Measurements from ENCODE around the gene ULBP3.
"Not testable (repeated sequence)": the region's sequence is repeated elsewhere in the genome, so short reads cannot be mapped to it uniquely, and the experiment has no call there.

ULBP3 gene

DNA sequence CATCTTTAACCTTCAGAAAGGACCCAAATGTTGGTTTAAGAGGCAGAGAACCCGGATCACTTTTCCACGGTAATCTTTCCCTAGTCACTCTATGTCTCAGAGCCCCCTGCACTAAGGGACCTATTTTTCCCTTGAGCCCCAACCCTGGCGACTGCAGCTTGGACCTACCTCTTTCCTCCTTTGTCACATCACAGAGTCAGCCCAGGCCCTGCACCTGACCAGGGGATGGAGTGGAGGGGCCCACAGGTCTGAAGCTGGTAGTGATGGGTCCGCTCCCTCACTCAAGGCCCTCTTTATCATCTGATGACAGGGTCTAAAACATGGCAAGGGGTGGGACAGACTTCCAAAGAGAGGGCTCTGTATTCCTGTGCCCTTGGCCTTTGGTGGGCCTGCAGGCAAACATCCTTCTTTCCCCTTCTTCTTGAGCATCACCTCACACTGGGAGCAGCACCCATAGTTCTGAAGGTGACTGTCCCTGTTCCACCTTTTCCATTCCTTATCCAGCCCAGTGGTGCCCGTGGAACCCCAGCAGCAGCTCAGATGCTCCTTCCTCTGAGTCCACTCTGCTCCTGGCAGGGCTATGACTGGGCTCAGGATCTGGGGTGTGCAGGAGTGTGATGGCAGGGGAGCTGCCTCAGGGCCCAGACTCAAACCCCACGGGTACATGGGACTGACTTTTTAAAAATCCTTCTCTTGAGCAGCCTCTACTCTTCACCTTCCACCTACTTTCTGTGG is 49.9 kb downstream of the ULBP3 start:
- H3F3A ChIP-seq (ENCODE audit: insufficient read depth), result no peaks in the 10 kb centered on the region
- H3K27ac ChIP-seq (ENCODE audit: low read depth, low read length), result no peak overlapping the region
- TF ChIP-seq, protein P1, sequence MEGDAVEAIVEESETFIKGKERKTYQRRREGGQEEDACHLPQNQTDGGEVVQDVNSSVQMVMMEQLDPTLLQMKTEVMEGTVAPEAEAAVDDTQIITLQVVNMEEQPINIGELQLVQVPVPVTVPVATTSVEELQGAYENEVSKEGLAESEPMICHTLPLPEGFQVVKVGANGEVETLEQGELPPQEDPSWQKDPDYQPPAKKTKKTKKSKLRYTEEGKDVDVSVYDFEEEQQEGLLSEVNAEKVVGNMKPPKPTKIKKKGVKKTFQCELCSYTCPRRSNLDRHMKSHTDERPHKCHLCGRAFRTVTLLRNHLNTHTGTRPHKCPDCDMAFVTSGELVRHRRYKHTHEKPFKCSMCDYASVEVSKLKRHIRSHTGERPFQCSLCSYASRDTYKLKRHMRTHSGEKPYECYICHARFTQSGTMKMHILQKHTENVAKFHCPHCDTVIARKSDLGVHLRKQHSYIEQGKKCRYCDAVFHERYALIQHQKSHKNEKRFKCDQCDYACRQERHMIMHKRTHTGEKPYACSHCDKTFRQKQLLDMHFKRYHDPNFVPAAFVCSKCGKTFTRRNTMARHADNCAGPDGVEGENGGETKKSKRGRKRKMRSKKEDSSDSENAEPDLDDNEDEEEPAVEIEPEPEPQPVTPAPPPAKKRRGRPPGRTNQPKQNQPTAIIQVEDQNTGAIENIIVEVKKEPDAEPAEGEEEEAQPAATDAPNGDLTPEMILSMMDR (IDR thresholded peaks at IDR 0.05; ENCODE audit: insufficient read depth, low read length, poor library complexity, severe bottlenecking), result no peak
- no peak for TF ChIP-seq EZH2phosphoT487 (conservative IDR thresholded peaks at IDR 0.05; ENCODE audit: low read length)
- H3K79me2 ChIP-seq (ENCODE audit: insufficient read depth, low read length), result no peaks in the 10 kb centered on the region
- no peak overlapping the region for H3K4me2 ChIP-seq (ENCODE audit: low read depth, low read length, poor library complexity, severe bottlenecking)
- no peaks in the 10 kb centered on the region for H3K27me3 ChIP-seq (ENCODE audit: low read length)
- no peaks in the 10 kb centered on the region for H3K36me3 ChIP-seq (ENCODE audit: low read length)
- no peak overlapping the region for H3K4me3 ChIP-seq (ENCODE audit: insufficient read depth, low read length, poor library complexity, severe bottlenecking)
- no peak overlapping the region for H3K9ac ChIP-seq (ENCODE audit: low read length)
- H4K20me1 ChIP-seq (ENCODE audit: low read depth, low read length), result no peaks in the 10 kb centered on the region
- H3K9me2 ChIP-seq (replicated peaks; ENCODE audit: insufficient read depth, low read length), result no peaks in the 10 kb centered on the region
- no peak overlapping the region for H2AFZ ChIP-seq (ENCODE audit: low read depth, low read length, severe bottlenecking)
- H3K9me3 ChIP-seq (ENCODE audit: insufficient read depth, low read length), result no peaks in the 10 kb centered on the region

DNA sequence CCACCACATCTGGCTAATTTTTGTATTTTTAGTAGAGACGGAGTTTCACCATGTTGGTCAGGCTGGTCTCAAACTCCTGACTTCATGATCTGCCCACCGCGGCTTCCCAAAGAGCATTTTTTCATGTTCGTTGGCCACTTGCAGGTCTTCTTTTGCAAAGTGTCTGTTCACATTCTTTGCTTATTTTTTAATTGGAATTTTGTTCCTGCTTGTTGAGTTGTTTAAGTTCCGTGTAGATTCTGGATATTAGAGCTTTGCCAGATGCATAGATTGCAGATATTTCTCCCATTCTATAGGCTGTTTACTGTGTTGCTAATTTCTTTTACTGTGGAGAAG is 51.8 kb downstream of the ULBP3 start:
- not testable (repeated sequence) for H3K9me2 ChIP-seq (replicated peaks; ENCODE audit: insufficient read depth, low read length); H2AFZ ChIP-seq (ENCODE audit: low read depth, low read length, severe bottlenecking); H3K27me3 ChIP-seq (ENCODE audit: low read length); H3K4me3 ChIP-seq (ENCODE audit: insufficient read depth, low read length, poor library complexity, severe bottlenecking); H3K79me2 ChIP-seq (ENCODE audit: insufficient read depth, low read length); H3K9ac ChIP-seq (ENCODE audit: low read length); H3F3A ChIP-seq (ENCODE audit: insufficient read depth); H3K27ac ChIP-seq (ENCODE audit: low read depth, low read length); H3K4me2 ChIP-seq (ENCODE audit: low read depth, low read length, poor library complexity, severe bottlenecking); H3K9me3 ChIP-seq (ENCODE audit: insufficient read depth, low read length); H4K20me1 ChIP-seq (ENCODE audit: low read depth, low read length); H3K36me3 ChIP-seq (ENCODE audit: low read length)

DNA sequence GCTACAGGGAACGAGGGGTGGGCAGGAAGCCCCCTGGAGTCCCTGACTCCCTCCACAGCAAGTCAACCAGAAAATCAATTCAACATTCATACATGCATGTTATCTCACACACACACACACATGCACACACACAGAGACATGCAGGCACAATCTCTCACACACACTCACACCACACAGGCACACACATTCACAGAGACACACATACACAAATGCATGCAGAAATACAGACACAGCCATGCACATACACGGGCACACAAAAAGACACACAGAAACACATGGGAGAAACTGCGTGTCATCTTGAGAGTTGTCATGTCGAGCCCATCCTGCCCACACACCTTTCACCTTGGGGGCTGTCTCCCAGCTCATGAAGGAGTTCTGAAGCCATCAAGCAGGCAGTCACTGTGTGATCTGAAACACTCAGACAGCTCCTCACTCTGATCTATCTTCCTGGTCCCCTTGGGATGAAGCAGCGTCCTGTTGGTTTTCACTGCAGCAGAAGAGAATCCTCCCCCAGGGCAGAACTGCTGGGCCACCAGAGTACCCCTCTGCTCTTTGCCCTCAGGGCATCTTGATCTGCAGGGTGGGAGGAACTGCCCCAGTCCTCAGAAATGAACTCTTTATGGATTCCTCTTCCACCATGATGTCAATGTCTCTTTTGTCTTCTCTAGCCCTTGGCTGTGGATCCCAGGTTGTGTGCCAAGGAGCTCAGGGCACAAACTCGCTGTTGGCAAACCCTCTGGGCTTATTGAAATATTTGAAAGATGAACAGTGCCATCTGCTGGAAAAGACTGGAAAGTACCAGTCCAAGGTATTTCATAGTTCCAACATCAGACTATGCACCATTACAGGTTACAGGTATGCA is 52.4 kb downstream of the ULBP3 start:
- H3K27ac ChIP-seq (ENCODE audit: low read depth, low read length), result no peak overlapping the region
- H3K4me2 ChIP-seq (ENCODE audit: low read depth, low read length, poor library complexity, severe bottlenecking), result no peak overlapping the region
- H3K27me3 ChIP-seq (ENCODE audit: low read length), result no peaks in the 10 kb centered on the region
- H3K36me3 ChIP-seq (ENCODE audit: low read length), result no peaks in the 10 kb centered on the region
- H3K9ac ChIP-seq (ENCODE audit: low read length), result no peak overlapping the region
- no peaks in the 10 kb centered on the region for H4K20me1 ChIP-seq (ENCODE audit: low read depth, low read length)
- no peak overlapping the region for H2AFZ ChIP-seq (ENCODE audit: low read depth, low read length, severe bottlenecking)
- TF ChIP-seq, protein P1 (IDR thresholded peaks at IDR 0.05; ENCODE audit: insufficient read depth, low read length, poor library complexity, severe bottlenecking), result peak; percentile 19
- no peak for TF ChIP-seq EZH2phosphoT487 (conservative IDR thresholded peaks at IDR 0.05; ENCODE audit: low read length)
- no peaks in the 10 kb centered on the region for H3K9me2 ChIP-seq (replicated peaks; ENCODE audit: insufficient read depth, low read length)
- no peak overlapping the region for H3K4me3 ChIP-seq (ENCODE audit: insufficient read depth, low read length, poor library complexity, severe bottlenecking)
- no peaks in the 10 kb centered on the region for H3K9me3 ChIP-seq (ENCODE audit: insufficient read depth, low read length)
- H3F3A ChIP-seq (ENCODE audit: insufficient read depth), result no peaks in the 10 kb centered on the region
- no peaks in the 10 kb centered on the region for H3K79me2 ChIP-seq (ENCODE audit: insufficient read depth, low read length)

DNA sequence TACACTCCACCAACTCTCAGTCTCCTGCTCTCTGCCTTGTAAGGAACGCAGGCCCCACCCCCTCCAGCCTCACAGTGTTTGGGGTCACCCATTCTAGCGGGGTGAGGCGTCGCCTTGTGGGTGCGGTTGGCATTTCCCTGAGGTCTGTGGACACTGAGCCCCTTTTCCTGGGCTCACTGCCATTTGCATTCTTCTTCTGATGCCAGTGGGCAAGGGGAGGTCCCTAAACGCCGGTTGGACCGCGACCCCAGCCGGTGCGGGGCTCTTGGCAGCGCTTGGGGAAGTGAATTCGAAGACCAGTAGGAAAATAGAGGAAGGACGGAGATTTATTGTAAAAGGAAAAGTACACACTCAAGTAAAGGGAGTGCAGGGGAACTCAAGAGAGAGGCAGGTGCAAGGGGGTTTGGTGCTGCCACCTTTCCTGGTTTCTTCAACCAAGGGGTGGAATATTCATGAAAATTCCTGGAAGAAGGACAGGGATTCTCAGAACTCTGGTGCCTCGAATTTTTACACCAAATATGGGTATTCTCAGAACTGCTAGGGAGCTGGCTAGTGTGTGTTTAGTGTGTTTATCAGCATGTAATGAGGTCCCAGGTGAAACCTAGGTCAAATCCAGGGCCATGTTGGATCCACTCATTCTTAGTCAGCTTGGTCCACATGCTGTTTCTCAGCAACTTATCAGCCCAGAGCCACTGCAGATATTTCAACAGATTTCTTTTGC is 53.5 kb downstream of the ULBP3 start:
- not testable (repeated sequence) for H4K20me1 ChIP-seq (ENCODE audit: low read depth, low read length); H3K4me2 ChIP-seq (ENCODE audit: low read depth, low read length, poor library complexity, severe bottlenecking); H3K27ac ChIP-seq (ENCODE audit: low read depth, low read length); H3F3A ChIP-seq (ENCODE audit: insufficient read depth); H3K4me3 ChIP-seq (ENCODE audit: insufficient read depth, low read length, poor library complexity, severe bottlenecking); H3K9me3 ChIP-seq (ENCODE audit: insufficient read depth, low read length); H3K36me3 ChIP-seq (ENCODE audit: low read length); H3K79me2 ChIP-seq (ENCODE audit: insufficient read depth, low read length); H3K27me3 ChIP-seq (ENCODE audit: low read length); H3K9ac ChIP-seq (ENCODE audit: low read length); H2AFZ ChIP-seq (ENCODE audit: low read depth, low read length, severe bottlenecking); H3K9me2 ChIP-seq (replicated peaks; ENCODE audit: insufficient read depth, low read length)

DNA sequence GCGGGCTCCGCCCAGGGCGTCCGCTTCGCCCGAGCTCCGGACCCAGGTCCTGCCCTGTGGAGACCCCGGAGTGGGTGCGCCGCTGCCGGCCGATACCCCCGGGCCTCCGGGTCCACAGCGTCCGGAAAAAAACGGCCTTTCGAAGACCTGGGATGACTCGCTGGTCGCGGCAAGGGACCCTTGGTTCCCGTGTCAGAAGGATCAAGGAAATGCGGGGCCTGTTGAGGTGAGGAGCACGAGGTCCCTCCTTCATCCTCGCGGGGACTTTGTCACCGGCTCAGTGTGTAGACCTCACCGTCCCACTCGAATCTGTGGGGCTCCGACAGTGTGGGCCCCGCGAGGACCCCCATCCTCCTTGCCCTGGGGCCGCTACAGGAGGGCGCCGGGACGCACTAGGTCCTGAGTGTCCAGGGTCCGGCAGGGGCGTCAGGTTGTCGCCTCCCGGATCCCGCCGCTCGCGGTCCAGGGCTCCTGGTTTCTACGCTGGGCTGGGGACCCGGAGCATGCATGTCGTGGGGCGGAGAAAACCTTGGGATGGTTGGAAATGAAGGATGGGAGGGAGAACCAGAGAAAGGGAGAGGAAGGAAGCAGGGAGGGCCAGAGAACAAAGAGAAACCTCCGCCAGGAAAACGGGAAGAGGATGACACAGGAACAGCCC is 54.2 kb downstream of the ULBP3 start:
- not testable (repeated sequence) for H4K20me1 ChIP-seq (ENCODE audit: low read depth, low read length); H3K79me2 ChIP-seq (ENCODE audit: insufficient read depth, low read length); H3K9ac ChIP-seq (ENCODE audit: low read length); H3F3A ChIP-seq (ENCODE audit: insufficient read depth); H3K36me3 ChIP-seq (ENCODE audit: low read length); H3K4me3 ChIP-seq (ENCODE audit: insufficient read depth, low read length, poor library complexity, severe bottlenecking); H3K27ac ChIP-seq (ENCODE audit: low read depth, low read length); H3K27me3 ChIP-seq (ENCODE audit: low read length); H3K9me2 ChIP-seq (replicated peaks; ENCODE audit: insufficient read depth, low read length); H2AFZ ChIP-seq (ENCODE audit: low read depth, low read length, severe bottlenecking); H3K9me3 ChIP-seq (ENCODE audit: insufficient read depth, low read length); H3K4me2 ChIP-seq (ENCODE audit: low read depth, low read length, poor library complexity, severe bottlenecking)
